Liver (tissue), 10 donors: ENCODE data around the gene MFAP5. TPM values are rescaled to one million over a fixed set of nuclear protein-coding genes. Genes with fewer than 3 reads are reported as not detected.

Source experiments
- DNase-seq: peaks from one replicate; pipeline ENCODE4 v3.0.0-alpha.2; 2017; ENCODE audit warnings: low spot score
- H3K27ac ChIP-seq, 2 donors: one replicate each; pipeline ENCODE4 v1.7.0; 2013; ENCODE audit warnings: inconsistent platforms in 2 of 2, low read length in 2 of 2, control low read depth in 1 of 2, low read depth in 1 of 2, mild to moderate bottlenecking in 1 of 2
- H3K27me3 ChIP-seq, 4 donors: one replicate each; pipeline versions ENCODE4 v1.6.1 to v1.7.0; 2013; ENCODE audit warnings: low read length in 3 of 4, inconsistent platforms in 1 of 4, mild to moderate bottlenecking in 1 of 4, moderate library complexity in 1 of 4; ENCODE audit not compliant: control insufficient read depth in 4 of 4, insufficient read depth in 4 of 4
- H3K36me3 ChIP-seq, 4 donors: one replicate each; pipeline versions ENCODE4 v1.6.1 to v1.7.0; 2013; ENCODE audit warnings: low read length in 3 of 4, mild to moderate bottlenecking in 3 of 4, low read depth in 1 of 4, moderate library complexity in 1 of 4; ENCODE audit not compliant: control insufficient read depth in 4 of 4, insufficient read depth in 3 of 4
- H3K4me1 ChIP-seq, 4 donors: one replicate each; pipeline versions ENCODE4 v1.6.1 to v1.7.0; 2013; ENCODE audit warnings: low read length in 3 of 4, mild to moderate bottlenecking in 3 of 4, moderate library complexity in 1 of 4; ENCODE audit not compliant: control insufficient read depth in 4 of 4, insufficient read depth in 4 of 4
- H3K4me3 ChIP-seq, 3 donors: one replicate each; pipeline versions ENCODE4 v1.6.1 to v1.7.0; 2013; ENCODE audit warnings: low read length in 3 of 3, control low read depth in 1 of 3, low read depth in 1 of 3, mild to moderate bottlenecking in 1 of 3
- H3K9ac ChIP-seq, 2 donors: one replicate each; pipeline ENCODE4 v1.7.0; 2013; ENCODE audit warnings: low read length in 2 of 2, mild to moderate bottlenecking in 2 of 2, moderate library complexity in 2 of 2, control low read depth in 1 of 2, low read depth in 1 of 2
- H3K9me3 ChIP-seq, 4 donors: one replicate each; pipeline versions ENCODE4 v1.6.1 to v1.7.0; 2013; ENCODE audit warnings: low read length in 3 of 4; ENCODE audit not compliant: control insufficient read depth in 4 of 4
- CTCF ChIP-seq: fragments of 150-350 bp; IDR thresholded peaks from 2 replicates; pipeline ENCODE4 v1.5.1; 2017; ENCODE audit warnings: improper control_type of control experiment, low read depth, low read length; ENCODE audit not compliant: missing input control
- EGR1 ChIP-seq, 2 donors: IDR thresholded peaks; 2 replicates each; pipeline ENCODE4 v1.6.1; 2016 to 2018; ENCODE audit warnings: antibody characterized with exemption in 2 of 2, low read depth in 2 of 2
- HNF4G ChIP-seq: IDR thresholded peaks from 2 replicates; pipeline ENCODE4 v1.6.1; 2016; ENCODE audit warnings: antibody characterized with exemption
- WGBS: extraction: QIAGEN DNeasy Blood & Tissue Kit; methylation state at CpG from one replicate; pipeline ENCODE4 v1.1.7; 2013; 5-methylcytosine and 5-hydroxymethylcytosine counted together
- polyA plus RNA-seq, 2 donors: library from polyadenylated mRNA; stranded (reverse) in 1 of 2; unstranded in 1 of 2; fragments of 200-250 nt in 1 of 2; fragments of >200 nt in 1 of 2; fragmentation: Nextera tagmentation in 1 of 2; extraction: Ambion mirVana in 1 of 2; gene quantifications; one replicate each; pipeline versions ENCODE4 v1.2.1 to v1.2.3, GENCODE V29; 2013 to 2015
- small RNA-seq: library from RNA; depleted of rRNA; stranded (forward); fragments of <200 nt; gene quantifications from one replicate; pipeline ENCODE3, GENCODE V24; 2014
- total RNA-seq, 2 donors: library from RNA; depleted of rRNA; stranded (reverse); fragments of >200 nt; gene quantifications; one replicate each; pipeline ENCODE4 v1.2.3, GENCODE V29; 2014
- TF ChIP-seq, protein P1 (sequence below): IDR thresholded peaks from 2 replicates; pipeline ENCODE4 v1.6.1; 2016; ENCODE audit warnings: antibody characterized with exemption, mild to moderate bottlenecking
- donor health status: healthy.
- donor health status: healthy.
- donor health status: healthy.
- donor health status: healthy.
- donor health status: healthy.

MFAP5 gene
- total and polyA plus RNA-seq, 4 donors = 0.20 to 0.42 TPM; not detected in 2

DNA sequence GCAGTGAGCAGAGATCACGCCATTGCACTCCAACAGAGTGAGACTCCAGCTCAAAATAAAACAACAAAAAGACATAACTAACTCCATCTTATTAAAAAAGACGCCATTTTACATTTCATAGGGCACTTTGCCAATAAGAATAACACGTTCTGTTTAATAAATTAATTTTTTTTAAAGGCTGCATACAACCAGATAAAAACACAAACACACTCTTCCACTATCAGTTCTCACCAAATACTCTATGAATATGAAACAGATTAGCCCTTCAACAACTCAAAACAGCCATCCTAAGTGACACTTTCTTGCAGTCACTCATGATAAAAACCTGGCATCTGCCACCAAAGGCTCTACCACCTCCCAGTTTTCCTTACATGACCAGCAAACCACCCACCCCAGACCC is 66.1 kb downstream of the MFAP5 start:
- no peak for DNase-seq
- no peak overlapping the region for H3K4me3 ChIP-seq
- H3K27ac ChIP-seq = no peak overlapping the region
- TF ChIP-seq EGR1 (IDR thresholded peaks at IDR 0.05; ENCODE audit: low read depth in 2 of 2) (no peak), HNF4G (no peak), CTCF (no peak)
- TF ChIP-seq, protein P1, sequence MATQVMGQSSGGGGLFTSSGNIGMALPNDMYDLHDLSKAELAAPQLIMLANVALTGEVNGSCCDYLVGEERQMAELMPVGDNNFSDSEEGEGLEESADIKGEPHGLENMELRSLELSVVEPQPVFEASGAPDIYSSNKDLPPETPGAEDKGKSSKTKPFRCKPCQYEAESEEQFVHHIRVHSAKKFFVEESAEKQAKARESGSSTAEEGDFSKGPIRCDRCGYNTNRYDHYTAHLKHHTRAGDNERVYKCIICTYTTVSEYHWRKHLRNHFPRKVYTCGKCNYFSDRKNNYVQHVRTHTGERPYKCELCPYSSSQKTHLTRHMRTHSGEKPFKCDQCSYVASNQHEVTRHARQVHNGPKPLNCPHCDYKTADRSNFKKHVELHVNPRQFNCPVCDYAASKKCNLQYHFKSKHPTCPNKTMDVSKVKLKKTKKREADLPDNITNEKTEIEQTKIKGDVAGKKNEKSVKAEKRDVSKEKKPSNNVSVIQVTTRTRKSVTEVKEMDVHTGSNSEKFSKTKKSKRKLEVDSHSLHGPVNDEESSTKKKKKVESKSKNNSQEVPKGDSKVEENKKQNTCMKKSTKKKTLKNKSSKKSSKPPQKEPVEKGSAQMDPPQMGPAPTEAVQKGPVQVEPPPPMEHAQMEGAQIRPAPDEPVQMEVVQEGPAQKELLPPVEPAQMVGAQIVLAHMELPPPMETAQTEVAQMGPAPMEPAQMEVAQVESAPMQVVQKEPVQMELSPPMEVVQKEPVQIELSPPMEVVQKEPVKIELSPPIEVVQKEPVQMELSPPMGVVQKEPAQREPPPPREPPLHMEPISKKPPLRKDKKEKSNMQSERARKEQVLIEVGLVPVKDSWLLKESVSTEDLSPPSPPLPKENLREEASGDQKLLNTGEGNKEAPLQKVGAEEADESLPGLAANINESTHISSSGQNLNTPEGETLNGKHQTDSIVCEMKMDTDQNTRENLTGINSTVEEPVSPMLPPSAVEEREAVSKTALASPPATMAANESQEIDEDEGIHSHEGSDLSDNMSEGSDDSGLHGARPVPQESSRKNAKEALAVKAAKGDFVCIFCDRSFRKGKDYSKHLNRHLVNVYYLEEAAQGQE = no peak
- no peaks in the 10 kb centered on the region for H3K27me3 ChIP-seq
- H3K9ac ChIP-seq = no peak overlapping the region
- H3K9me3 ChIP-seq = no peaks in the 10 kb centered on the region
- no peaks in the 10 kb centered on the region for H3K4me1 ChIP-seq
- H3K36me3 ChIP-seq = no peaks in the 10 kb centered on the region
- 78% methylated on average over 3 of the region's 3 CpGs for WGBS

Small RNAs within 50 kb of the gene (small RNA-seq; reads per million reads assigned to genes)
- not detected for gene RF00564

Other genes starting within 250 kb of the MFAP5 start
- not detected for gene CLEC6A, start 206.9 kb downstream of the MFAP5 start, total RNA-seq
- gene CLEC6A, start 206.9 kb downstream of the MFAP5 start, polyA plus RNA-seq = not detected
- gene CLEC4D, start 149.3 kb downstream of the MFAP5 start, total RNA-seq = under 1 TPM; 0.51 to 0.67 TPM
- gene CLEC4D, start 149.3 kb downstream of the MFAP5 start, polyA plus RNA-seq = under 1 TPM; 0.08 to 0.40 TPM
- 1 to 10 TPM in 1 of 2 donors, under 1 TPM in 1; 0.05 to 2.9 TPM for gene CLEC4E, start 121.9 kb downstream of the MFAP5 start, total RNA-seq
- 1 to 10 TPM in 1 of 2 donors, under 1 TPM in 1; 0.54 to 2.9 TPM for gene CLEC4E, start 121.9 kb downstream of the MFAP5 start, polyA plus RNA-seq
- gene AICDA, start 50.0 kb downstream of the MFAP5 start, total RNA-seq = under 1 TPM in 1 of 2 donors, not detected in 1; 0.28 TPM
- gene AICDA, start 50.0 kb downstream of the MFAP5 start, polyA plus RNA-seq = not detected
- gene RIMKLB, start 35.2 kb upstream of the MFAP5 start, total RNA-seq = 1 to 10 TPM; 5.3 to 9.5 TPM
- 1 to 10 TPM; 1.6 to 2.3 TPM for gene RIMKLB, start 35.2 kb upstream of the MFAP5 start, polyA plus RNA-seq
- under 1 TPM in 1 of 2 donors, not detected in 1; 0.19 TPM for gene A2ML1, start 159.8 kb upstream of the MFAP5 start, total RNA-seq
- gene A2ML1, start 159.8 kb upstream of the MFAP5 start, polyA plus RNA-seq = under 1 TPM in 1 of 2 donors, not detected in 1; 0.03 TPM